ENCODE measurements around the gene ACAD9.

- TF ChIP-seq POLR2AphosphoS5 (IDR thresholded peaks at IDR 0.05; ENCODE audit: borderline replicate concordance, low read depth, low read length), result no peak
- TF ChIP-seq EZH2 (IDR thresholded peaks at IDR 0.05), result no peak
- no peak for TF ChIP-seq FOXP2 (optimal IDR thresholded peaks at IDR 0.05; ENCODE audit: control extremely low read depth, extremely low read length, insufficient read depth)
These were observed 5.6 kb downstream of the ACAD9 start for GRCh38 chr3:128884992-128885391.

All from SK-N-MC (cell line).